HL-60 (cell line): Measurements from ENCODE around the gene MARCKS.

Experiments
- CTCF ChIP-seq: IDR thresholded peaks from one replicate; pipeline ENCODE4 v1.5.1; 2011; ENCODE audit warnings: low read length, control low read depth, inconsistent platforms; ENCODE audit not compliant: insufficient read depth
- TF ChIP-seq, protein P1 (sequence below): IDR thresholded peaks from 2 replicates; pipeline ENCODE4 v1.6.1; 2012; ENCODE audit warnings: low read depth; ENCODE audit not compliant: insufficient replicate concordance

- TF ChIP-seq, protein P1, sequence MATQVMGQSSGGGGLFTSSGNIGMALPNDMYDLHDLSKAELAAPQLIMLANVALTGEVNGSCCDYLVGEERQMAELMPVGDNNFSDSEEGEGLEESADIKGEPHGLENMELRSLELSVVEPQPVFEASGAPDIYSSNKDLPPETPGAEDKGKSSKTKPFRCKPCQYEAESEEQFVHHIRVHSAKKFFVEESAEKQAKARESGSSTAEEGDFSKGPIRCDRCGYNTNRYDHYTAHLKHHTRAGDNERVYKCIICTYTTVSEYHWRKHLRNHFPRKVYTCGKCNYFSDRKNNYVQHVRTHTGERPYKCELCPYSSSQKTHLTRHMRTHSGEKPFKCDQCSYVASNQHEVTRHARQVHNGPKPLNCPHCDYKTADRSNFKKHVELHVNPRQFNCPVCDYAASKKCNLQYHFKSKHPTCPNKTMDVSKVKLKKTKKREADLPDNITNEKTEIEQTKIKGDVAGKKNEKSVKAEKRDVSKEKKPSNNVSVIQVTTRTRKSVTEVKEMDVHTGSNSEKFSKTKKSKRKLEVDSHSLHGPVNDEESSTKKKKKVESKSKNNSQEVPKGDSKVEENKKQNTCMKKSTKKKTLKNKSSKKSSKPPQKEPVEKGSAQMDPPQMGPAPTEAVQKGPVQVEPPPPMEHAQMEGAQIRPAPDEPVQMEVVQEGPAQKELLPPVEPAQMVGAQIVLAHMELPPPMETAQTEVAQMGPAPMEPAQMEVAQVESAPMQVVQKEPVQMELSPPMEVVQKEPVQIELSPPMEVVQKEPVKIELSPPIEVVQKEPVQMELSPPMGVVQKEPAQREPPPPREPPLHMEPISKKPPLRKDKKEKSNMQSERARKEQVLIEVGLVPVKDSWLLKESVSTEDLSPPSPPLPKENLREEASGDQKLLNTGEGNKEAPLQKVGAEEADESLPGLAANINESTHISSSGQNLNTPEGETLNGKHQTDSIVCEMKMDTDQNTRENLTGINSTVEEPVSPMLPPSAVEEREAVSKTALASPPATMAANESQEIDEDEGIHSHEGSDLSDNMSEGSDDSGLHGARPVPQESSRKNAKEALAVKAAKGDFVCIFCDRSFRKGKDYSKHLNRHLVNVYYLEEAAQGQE: no peak
- TF ChIP-seq CTCF: peak; percentile 48
These were observed 52.2 kb downstream of the MARCKS start for GRCh38 chr6:113909224-113909856.
